SH-SY5Y (cell line): Measurements from ENCODE around the gene FNDC10.

Source experiments
- GATA2 ChIP-seq: IDR thresholded peaks from 2 replicates; pipeline ENCODE4 v1.6.1; 2011; ENCODE audit warnings: mild to moderate bottlenecking, low read depth, low read length
- GATA3 ChIP-seq: IDR thresholded peaks from 2 replicates; pipeline ENCODE4 v1.6.1; 2011; ENCODE audit warnings: low read depth, mild to moderate bottlenecking, low read length, moderate library complexity

Gene FNDC10

GRCh38 chr1:1624443-1625403, 24.8 kb upstream of the FNDC10 start:
- TF ChIP-seq GATA3, result no peak
- TF ChIP-seq GATA2, result no peak

- TF ChIP-seq GATA2 (no peak), GATA3 (no peak)
Observed at GRCh38 chr1:1623631-1624442, 23.9 kb upstream of the FNDC10 start.

GRCh38 chr1:1623181-1623630, 23.3 kb upstream of the FNDC10 start:
- TF ChIP-seq GATA3 (no peak), GATA2 (no peak)

GRCh38 chr1:1622788-1623094, 22.8 kb upstream of the FNDC10 start:
- TF ChIP-seq GATA2, result no peak
- no peak for TF ChIP-seq GATA3

- TF ChIP-seq GATA3, result no peak
- no peak for TF ChIP-seq GATA2
Observed at GRCh38 chr1:1622010-1622787, 22.3 kb upstream of the FNDC10 start.

GRCh38 chr1:1621173-1622009, 21.5 kb upstream of the FNDC10 start:
- TF ChIP-seq GATA2, result no peak
- no peak for TF ChIP-seq GATA3

GRCh38 chr1:1620433-1621139, 20.7 kb upstream of the FNDC10 start:
- TF ChIP-seq GATA3, result no peak
- TF ChIP-seq GATA2, result no peak

GRCh38 chr1:1619917-1620361, 20.0 kb upstream of the FNDC10 start:
- TF ChIP-seq GATA3, result no peak
- no peak for TF ChIP-seq GATA2

- TF ChIP-seq GATA3, result no peak
- no peak for TF ChIP-seq GATA2
Observed at GRCh38 chr1:1618396-1619068, 18.6 kb upstream of the FNDC10 start.

- TF ChIP-seq GATA2 (no peak), GATA3 (no peak)
Observed at GRCh38 chr1:1617925-1618324, 18.0 kb upstream of the FNDC10 start.

- TF ChIP-seq GATA3 (no peak), GATA2 (no peak)
Observed at GRCh38 chr1:1617516-1617915, 17.6 kb upstream of the FNDC10 start.

- TF ChIP-seq GATA2 (no peak), GATA3 (no peak)
Observed at GRCh38 chr1:1616838-1617237, 16.9 kb upstream of the FNDC10 start.
